ENCODE results near the gene HPS5.
"Not testable (repeated sequence)": the region's sequence is repeated elsewhere in the genome, so short reads cannot be mapped to it uniquely, and the experiment has no call there.

The HPS5 gene

DNA sequence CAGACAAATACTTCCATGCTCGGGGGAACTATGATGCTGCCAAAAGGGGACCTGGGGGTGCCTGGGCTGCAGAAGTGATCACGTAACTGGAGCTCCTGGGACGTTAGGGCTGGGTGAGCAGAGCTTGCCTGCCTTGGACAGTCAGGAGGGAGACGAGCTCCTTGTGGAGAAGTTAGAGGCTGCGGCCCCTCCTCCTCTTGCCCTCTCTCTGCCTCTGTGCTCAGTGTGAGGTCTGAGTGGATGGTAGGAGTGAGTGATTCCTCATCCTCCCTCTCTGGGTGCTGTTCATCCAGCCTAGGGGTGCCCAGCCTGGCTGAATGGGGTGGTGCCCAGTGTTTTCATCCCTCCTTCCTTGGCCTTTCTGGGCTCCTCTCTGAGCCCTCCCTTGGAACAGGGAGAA, 52.7 kb downstream of the HPS5 start:
- DNase-seq = not testable (repeated sequence)

DNA sequence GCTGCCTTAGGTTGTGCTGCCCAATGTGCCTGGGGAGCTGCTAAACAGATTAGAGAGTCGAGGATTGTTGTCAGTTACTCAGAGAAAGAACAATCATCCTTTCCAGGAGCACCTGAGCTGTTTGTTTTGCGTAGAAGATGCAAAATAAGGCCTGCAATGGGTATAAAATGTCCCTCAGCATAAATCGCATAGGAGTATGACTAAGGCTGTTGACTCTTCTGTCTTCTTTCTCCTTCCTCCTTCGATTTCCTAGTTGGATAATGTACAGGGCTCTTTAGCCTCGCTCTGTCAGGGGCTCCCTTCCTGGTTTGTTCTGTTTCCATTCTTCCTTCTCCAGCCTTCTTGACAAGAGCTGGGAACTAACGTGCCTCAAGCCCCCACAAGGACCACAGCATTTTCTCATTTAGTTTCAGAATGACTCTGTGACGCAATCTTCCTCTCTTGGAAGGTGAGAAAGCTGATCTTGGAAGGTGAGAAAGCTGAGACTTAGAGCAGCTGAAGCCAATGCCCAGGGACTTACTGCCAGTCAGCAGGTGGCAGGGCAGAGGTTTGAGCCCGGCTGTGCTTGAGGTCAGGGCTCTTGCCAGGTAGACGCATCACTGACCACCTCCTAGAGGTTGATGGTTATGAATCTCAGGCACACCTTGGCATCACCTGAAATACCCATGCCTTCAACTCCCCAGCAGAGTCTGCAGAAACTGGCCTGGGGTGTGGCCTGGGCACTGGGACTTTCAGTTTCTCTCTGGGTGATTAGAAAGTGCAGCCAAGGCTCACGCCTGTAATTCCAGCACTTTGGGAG, 54.4 kb downstream of the HPS5 start:
- DNase-seq = not testable (repeated sequence)

DNA sequence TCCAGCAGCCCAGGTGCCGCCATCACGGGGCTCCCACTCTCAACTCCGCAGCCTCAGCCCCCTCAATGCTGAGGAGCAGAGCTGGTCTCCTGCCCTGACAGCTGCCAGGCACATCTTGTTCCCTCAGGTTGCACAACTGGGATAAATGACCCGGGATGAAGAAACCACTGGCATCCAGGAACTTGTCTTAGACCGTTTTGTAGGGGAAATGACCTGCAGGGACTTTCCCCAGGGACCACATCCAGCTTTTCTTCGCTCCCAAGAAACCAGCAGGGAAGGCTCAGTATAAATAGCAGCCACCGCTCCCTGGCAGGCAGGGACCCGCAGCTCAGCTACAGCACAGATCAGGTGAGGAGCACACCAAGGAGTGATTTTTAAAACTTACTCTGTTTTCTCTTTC, 56.0 kb downstream of the HPS5 start, which contains the start of gene SAA1:
Gene SAA1 (plus strand): TSS at position 316 of the 400 bp plus-strand sequence. CDS start 624 bp downstream, outside the sequence.
- DNase-seq = no peak

DNA sequence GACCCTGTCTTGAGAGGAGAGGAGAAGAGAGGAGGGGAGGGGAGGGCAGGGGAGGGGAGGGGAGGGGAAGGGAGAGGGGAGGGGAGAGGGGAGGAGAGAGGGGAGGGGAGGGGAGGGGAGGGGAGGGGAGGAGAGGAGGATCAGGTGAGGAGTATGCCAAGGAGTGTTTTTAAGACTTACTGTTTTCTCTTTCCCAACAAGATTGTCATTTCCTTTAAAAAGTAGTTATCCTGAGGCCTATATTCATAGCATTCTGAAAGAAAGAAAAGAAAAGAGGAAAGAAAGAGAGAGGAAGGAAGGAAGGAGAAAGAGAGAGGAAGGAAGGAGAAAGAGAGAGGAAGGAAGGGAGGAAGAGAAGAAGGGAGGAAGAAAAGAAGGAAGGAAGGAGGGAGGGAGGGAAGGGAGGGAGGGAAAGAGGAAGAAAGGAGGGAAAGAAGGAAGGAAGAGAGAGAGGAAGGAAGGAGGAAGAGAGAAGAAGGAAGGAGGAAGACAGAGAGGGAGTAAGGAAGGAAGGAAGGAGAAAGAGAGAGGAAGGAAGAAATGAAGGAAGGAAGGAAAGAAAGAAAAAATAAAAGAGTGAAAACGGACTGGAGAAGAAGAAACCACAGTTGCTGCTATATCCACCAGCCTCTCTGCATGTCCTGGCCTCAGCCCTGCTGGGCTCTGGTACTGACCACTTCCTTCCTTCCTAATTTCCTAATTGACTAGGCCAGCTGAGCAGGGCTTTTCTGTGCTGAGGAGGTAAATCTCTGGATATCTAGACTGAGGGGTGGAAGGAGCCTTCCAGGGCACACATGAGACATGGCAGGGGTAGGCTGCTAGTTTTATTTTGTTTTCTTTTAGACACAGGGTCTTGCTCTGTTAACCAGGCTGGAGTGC, 57.0 kb downstream of the HPS5 start:
- no peak for DNase-seq

DNA sequence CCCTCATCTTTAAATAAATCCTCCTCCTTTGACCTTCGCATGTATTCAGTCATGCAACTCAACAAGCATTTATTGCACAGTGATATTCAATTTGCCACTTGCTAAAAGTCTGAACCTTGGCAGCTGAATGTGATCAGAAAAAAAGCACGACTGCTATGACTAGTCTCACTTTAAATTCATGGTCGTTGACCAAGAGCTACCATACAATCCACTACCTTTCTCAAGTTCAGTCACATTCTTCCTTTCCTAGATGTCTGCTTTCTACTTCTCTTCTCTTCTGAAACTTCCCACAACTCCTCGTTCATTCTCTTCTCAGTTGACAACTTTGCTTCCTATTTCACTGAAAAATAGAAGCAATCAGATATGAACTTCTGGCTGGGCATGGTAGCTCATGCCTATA, 57.9 kb downstream of the HPS5 start:
- no peak for DNase-seq

DNA sequence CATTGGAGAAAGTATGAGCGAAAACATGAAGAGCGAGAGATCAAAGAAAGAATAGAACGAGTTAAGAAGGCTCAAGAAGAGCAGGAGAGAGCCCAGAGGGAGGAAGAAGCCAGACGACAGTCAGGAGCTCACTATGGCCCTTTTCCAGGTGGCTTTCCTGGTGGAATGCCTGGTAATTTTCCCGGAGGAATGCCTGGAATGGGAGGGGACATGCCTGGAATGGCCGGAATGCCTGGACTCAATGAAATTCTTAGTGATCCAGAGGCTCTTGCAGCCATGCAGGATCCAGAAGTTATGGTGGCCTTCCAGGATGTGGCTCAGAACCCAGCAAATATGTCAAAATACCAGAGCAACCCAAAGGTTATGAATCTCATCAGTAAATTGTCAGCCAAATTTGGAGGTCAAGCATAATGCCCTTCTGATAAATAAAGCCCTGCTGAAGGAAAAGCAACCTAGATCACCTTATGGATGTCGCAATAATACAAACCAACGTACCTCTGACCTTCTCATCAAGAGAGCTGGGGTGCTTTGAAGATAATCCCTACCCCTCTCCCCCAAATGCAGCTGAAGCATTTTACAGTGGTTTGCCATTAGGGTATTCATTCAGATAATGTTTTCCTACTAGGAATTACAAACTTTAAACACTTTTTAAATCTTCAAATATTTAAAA, 59.1 kb downstream of the HPS5 start:
- DNase-seq = not testable (repeated sequence)

DNA sequence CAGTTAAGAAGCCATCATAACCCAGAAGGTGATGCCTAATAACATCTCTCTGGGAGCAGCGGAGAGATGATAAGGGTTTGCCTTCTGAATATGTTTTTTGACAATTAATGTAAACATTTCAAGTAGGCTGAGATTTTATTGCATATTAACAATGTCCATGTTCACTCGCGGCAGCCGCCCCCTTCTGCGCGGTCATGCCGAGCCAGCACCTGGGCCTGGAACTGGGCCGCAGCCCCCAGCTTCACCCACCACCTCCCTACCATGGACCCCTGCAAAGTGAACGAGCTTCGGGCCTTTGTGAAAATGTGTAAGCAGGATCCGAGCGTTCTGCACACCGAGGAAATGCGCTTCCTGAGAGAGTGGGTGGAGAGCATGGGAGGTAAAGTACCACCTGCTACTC, 60.2 kb downstream of the HPS5 start:
- DNase-seq = no peak

DNA sequence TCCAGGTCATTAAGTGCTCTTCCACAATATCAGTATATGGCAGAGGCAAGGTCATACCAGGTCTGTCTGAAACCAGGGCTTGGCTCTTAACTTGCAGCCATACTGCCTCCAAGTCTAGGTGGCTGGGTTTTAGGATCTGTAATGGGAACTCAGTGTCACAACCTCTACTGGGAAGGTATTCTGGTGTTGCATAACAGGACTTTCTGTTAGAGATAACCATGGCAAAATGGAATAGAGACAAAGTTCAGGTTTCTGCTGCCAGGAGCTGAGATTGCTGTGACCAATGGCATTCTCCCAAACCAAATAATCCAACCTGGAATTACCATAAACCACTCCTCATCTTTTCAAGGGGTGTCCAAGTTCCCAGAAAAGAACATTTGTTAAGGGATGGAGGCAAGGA, 62.7 kb downstream of the HPS5 start:
- no peak for DNase-seq

DNA sequence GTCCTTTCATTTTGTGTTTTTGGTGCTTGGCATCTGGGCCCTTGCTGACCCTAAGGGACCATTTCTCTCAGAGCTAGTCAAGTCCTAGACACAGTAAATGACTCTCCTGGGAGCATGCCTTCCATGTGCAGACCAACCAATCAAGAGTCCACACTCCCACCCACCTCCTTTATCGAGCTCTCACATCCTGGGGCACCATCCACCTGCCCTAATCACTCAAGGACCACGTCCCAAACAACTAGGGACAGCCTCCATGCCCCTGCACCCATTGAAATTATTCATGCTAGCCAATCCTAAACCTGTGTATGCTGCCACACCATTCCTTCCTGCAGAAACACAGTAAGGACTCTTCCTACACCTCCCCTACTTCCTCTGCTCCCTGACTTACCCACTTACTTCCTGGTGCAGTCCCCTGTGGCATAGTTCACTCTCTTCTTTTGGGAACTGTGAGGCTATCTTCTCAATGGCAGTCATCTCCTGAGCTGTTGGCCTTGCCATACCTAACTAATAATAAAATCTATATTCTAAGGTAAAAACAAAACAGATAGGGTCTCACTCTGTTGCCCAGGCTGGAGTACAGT, 67.1 kb downstream of the HPS5 start:
- DNase-seq = no peak

DNA sequence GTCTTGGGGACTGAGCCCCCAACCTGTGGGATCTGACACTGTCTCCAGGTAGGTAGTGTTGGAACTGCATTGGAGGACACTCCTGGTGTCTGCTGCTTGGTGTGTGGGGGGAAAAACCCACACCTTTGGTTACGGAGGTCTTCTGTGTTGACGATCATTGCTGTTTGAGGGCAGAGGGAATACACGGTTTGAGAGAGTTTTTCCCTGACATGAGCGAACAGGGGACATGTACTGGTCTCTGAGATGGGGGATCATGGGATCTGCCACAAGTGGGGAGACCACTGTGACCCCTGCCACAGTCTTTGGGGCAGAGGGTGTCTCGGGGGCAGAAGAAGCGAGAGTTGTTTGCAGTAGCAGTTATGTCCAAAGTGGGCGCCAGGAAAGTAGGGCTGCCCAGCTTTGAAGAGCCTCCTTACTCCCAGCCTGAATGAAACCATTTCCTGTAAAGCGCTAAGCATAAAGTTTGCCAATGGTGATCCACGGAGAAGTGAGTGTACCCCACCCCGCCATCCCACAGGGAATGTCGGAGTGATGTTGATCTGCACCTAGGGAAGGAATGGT, 68.1 kb downstream of the HPS5 start:
- no peak for DNase-seq

DNA sequence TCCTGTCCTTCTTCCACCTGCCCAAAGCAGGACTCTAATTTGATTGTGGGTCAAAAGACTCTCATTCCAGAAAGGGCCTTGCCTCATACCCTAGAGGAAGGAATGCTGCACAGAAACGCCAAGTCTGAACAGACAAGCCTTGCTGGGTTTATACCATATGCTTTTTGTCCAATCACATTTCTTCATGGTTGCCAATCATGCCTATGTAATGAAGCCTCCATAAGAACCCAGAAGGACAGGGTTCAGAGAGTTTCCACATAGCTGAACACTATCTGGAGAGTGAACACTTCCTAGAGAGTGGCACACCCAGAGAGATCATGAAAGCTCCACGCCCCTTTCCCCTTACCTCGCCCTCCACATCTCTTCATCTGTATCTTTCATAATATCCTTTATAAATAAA, 68.7 kb downstream of the HPS5 start:
- DNase-seq = no peak

DNA sequence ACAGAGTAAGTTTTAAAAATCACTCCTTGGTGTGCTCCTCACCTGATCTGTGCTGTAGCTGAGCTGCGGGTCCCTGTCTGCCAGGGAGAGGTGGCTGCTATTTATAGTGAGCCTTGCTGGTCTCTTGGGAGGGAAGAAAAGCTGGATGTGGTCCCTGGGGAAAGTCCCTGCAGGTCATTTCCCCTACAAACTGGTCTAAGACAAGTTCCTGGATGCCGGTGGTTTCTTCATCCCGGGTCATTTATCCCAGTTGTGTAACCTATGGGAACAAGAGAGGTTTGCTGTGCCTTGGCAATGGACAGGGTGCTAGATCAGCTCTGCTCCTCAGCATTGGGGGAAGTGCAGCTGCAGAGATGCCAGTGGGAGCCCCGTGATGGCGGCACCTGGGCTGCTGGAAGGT, 73.4 kb downstream of the HPS5 start, which contains the start of gene SAA2:
Gene SAA2 (minus strand): TSS at position 108 of the 400 bp plus-strand sequence. CDS start 657 bp downstream, outside the sequence.
- DNase-seq = no peak

DNA sequence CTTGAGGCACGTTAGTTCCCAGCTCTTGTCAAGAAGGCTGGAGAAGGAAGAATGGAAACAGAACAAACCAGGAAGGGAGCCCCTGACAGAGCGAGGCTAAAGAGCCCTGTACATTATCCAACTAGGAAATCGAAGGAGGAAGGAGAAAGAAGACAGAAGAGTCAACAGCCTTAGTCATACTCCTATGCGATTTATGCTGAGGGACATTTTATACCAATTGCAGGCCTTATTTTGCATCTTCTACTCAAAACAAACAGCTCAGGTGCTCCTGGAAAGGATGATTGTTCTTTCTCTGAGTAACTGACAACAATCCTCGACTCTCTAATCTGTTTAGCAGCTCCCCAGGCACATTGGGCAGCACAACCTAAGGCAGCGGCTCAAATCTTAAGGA, 74.8 kb downstream of the HPS5 start:
- DNase-seq = not testable (repeated sequence)

DNA sequence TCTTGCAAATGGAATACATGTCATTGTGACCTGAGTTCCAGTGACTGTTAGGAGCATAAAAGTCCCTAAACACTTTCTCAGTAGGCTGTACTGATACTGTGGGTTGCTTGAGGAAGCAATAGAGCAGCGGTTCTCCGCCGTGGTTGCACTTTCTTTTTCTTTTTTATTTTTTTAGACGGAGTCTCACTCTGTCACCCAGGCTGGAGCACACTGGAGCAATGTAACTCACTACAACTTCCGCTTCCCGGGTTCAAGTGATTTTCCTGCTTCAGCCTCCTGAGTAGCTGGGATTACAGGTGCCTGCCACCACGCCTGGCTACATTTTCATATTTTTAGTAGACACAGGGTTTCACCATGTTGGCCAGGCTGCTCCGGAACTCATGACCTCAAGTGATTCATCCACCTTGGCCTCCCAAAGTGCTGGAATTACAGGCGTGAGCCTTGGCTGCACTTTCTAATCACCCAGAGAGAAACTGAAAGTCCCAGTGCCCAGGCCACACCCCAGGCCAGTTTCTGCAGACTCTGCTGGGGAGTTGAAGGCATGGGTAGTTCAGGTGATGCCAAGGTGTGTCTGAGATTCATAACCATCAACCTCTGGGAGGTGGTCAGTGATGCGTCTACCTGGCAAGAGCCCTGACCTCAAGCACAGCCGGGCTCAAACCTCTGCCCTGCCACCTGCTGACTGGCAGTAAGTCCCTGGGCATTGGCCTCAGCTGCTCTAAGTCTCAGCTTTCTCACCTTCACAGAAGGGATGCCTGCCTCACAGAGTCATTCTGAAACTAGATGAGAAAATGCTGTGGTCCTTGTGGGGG, 75.4 kb downstream of the HPS5 start:
- DNase-seq = not testable (repeated sequence)

DNA sequence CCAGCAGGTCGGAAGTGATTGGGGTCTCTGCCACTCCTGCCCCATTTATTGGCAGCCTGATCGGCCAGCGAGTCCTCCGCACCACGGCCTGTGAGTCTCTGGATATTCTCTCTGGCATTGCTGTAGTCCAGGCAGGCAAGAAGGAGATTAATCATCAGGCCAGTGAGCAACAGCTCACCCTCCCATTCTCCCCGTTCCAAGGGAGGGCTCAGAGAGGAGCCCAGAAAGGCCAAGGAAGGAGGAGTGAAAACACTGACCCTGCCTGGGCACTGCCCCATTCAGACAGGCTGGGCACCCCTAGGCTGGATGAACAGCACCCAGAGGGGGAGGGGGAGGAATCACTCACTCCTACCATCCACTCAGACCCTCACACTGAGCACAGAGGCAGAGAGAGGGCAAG, 76.5 kb downstream of the HPS5 start:
- DNase-seq = no peak

DNA sequence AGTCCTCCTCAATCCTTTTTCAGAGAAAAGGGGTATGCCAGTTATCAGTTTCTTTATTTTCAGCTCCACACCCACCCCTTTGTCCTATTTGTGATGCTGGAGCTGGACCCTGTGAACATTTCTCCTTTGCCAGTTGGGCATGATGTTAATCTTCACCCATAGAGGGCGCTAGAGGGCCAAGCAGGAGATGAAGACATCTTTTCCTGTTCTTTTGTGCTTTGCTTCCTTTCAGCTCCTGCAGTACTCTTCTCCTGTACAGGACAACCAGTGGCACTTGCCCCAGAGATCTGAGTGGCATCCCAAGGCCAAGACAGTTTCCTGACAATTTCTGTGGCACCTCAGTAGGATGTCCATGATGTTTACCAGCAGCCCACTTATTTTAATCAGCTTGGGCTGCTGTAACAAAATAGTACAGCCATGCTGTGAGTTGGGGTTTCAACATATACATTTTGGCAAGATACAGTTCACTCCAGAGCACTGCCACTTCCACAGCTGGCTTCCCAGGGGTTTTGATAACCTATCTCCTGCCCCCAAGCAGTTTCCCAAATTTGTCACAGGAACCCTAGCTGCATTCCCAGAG, 78.1 kb downstream of the HPS5 start:
- DNase-seq = peak; percentile 53

DNA sequence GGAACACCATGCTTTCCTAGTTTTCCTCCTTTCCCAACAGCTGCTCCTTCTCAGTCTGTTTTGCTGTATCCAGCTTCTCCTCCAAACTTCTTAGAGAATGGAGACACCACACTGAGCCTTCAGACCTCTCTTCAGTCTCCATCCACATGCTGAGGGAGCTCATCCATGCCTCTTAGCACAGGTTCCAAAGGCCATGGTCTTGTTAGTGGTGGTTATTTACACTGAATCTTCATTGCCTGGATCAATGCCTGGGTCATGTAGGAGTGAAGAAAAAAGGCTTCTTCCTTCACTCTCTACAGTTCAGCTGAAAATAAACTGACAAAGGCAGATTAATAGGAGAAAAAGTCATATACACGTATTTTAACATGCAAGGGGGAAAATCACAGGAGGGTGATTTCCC, 82.3 kb downstream of the HPS5 start:
- no peak for DNase-seq

DNA sequence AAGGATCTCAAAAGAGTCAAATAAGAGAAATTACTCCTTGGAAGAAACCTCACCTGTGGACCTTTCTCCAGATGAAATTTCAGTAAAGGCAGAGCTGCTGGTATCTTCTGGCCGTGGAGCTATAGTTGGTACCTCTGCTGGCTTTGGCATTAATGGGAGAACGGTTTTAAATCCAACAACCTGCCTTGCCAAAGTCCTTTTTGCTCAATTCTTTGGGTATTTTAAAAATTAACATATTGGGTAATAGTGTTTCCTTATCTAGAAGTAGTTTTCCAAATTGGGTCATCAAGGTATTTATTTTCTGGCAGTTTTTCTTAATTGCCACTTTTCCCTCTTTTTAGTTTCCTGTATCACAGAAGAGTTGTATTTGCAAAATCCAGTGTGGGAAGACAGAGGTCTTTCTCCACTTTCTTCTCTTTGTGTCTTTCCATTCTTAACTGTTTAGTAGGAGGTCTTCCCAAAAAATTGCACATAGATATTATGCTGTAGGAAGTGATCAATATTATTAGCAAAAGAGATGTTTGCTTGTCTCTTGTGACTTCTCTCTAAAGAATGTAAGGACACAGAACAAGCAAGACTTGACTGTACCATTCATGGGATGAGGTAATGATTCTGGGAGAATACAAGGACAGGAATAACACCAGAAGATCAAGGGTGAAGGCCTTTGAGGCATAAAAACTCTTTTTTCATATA, 85.1 kb downstream of the HPS5 start, which contains the start of gene SAA4:
Gene SAA4 (minus strand): TSS at position 139 of the 693 bp plus-strand sequence. CDS start 876 bp downstream, outside the sequence.
- DNase-seq = no peak

DNA sequence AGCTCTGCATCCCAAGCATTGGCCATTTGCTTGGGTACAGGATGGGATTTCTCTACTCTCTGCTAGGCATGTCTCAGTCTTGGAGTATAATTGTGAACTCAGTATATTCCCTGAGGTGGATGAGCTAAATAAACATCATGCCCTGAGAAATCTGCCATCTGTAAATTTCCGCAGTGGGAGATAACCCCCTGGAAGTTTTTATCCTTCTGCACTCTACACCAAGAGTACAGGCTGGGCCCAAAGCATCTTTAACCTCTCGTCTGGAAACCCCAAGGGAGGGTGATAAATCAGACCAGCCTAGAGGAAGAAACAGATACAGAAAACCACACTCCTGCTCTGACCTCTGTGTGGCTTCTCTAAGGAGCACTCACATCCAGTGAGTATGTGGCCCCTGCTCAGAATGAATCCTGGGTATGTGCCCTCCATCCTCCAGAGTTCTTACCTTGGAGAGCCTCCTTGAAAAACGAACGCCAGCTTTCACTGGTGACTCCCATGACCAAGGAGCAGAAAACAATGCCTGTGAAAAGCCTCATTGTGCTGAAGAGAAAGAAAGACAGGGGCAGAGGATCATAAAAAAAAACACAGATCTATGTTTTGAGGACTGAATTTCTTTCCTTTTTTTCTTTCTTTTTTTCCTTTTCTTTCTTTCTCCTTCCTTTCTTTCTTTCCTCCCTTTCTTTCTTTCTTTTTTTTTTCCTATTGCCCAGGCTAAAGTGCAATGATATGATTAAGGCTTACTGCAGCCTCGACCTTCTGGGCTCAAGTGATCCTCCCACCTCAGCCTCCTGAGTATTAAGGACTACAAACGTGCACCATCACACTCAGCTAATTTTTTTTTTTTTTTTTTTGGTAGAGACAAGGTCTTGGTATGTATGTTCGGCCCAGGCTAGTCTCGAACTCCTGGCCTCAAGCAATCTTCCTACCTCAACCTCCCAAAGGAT, 86.3 kb downstream of the HPS5 start:
- DNase-seq = no peak

Data from CD4-positive, alpha-beta T cell treated with Interferon gamma for 1 hour (primary cell).